COLO668 (cell line): ENCODE measurements around the gene MYOD1.

Experiments
- DNase-seq: peaks from one replicate; lab custom pipeline; 2025; ENCODE audit not compliant: unreplicated experiment; lab: John Stamatoyannopoulos, UW

Gene MYOD1

DNA sequence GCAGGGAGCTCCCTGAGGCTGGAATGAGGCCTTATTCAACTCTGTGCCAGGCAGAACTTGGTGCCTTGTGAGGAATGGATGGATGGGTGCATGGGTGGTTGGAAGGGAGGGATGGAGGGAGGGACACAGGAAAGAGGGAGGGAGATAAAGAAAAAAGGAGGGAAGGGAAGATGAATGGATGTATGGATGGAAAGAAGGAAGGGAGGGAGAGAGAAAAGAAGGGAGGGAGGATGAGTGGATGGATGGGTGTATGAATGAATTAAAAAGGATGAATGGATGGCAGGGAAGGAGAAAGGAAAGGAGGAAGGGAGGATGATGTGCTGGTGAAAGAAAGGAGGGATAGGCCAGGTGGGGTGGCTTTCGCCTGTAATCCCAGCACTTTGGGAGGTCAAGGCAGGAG is 49.8 kb downstream of the MYOD1 start:
- DNase-seq, result no peak

DNA sequence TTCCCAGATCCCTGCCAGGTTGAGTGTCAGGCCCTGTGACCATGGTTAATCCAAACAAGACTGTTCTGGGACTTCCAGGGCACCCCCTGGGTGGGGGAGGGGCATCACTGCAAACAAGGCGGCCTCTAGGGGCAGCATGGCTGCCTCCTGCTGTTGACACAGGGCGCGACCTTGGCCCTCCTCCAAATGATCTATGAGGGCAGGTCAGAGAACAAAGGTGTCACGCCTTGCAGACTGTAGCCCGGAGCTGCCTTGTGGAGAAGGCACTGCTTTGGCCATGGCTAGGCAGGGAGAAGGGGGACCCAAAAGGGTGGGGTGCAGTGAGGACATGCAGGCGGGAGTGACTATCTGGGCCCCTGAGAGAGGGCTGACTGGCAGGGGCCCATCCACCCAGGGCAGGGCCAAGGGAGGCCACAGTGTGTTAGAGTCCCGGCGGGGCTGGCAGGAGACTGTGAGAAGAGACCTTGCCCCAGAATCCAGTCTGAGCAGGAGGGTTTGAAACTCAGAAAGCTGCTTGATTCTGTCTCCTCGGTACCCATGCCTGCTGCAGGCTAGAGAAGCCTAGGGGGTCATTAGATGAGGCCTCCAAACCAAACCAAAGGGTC is 50.8 kb downstream of the MYOD1 start:
- peak; percentile 85 for DNase-seq

DNA sequence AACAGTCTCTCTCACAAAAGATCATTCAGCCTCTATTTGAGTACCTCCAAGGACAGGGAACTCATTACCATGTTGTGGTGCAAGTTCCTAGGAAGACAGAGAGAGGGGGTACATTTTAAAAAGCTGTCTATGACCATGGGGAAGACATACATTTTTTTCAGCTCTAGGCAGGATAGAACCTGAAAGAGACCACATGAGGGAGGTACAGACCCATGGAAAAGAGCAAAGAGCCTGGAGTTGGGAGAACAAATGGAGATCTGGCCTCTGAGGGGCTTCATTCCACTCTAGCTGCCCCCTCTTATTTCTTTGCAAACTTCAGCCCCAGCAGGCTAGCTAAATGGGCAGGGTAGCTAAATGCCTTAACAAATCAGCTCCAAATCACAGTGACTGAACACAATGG is 51.5 kb downstream of the MYOD1 start:
- no peak for DNase-seq

DNA sequence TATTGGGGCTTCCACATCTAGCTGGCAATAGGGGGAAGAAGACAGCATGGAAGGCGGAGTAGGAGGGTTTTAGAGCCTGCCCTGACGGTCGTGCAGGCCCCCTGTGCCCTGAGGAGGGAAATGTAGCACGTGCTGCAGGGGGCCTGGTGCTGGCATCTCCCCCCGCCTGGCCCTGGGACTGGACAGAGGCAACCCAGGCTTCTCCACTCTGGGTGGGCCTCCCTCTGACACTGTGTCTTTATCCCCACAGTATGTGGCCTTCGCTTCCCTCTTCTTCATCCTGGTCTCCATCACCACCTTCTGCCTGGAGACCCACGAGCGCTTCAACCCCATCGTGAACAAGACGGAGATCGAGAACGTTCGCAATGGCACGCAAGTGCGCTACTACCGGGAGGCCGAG is 52.0 kb downstream of the MYOD1 start:
- no peak for DNase-seq
